Keratinocyte (primary cell): ENCODE measurements around the gene WDR46. TPM values are rescaled to one million over a fixed set of nuclear protein-coding genes. Genes with fewer than 3 reads are reported as not detected.
A peak's percentile ranks its signal among the peaks of the same experiment; 100 is the strongest.
"Not testable (repeated sequence)": the region's sequence is repeated elsewhere in the genome, so short reads cannot be mapped to it uniquely, and the experiment has no call there.

Experiments
- DNase-seq: peaks from one replicate; pipeline ENCODE4 v3.0.0-alpha.2; 2011; ENCODE audit warnings: low read depth, missing footprints, low spot score
- FAIRE-seq: peaks from 2 replicates; lab custom pipeline; 2011; peaks lifted over from hg19 to GRCh38; lab: Jason Lieb, UNC
- H2AFZ ChIP-seq: 2 replicates; pipeline ENCODE4 v1.6.0; 2012; ENCODE audit warnings: low read length, control low read depth, inconsistent platforms; ENCODE audit not compliant: control insufficient read depth
- H3K27ac ChIP-seq: 2 replicates; pipeline ENCODE4 v1.5.1; 2011; ENCODE audit warnings: low read length; ENCODE audit not compliant: control insufficient read depth, insufficient read depth
- H3K27me3 ChIP-seq: 3 replicates; pipeline ENCODE4 v1.6.0; 2011; ENCODE audit warnings: low read length; ENCODE audit not compliant: control insufficient read depth, insufficient read depth; ENCODE audit errors: extremely low read depth
- H3K36me3 ChIP-seq, 2 experiments: 2 replicates in 1 of 2; 3 replicates in 1 of 2; pipeline ENCODE4 v1.5.1; 2011; ENCODE audit warnings: low read length in 2 of 2, mild to moderate bottlenecking in 1 of 2; ENCODE audit not compliant: control insufficient read depth in 2 of 2, insufficient read depth in 2 of 2; ENCODE audit errors: extremely low read depth in 1 of 2
- H3K4me1 ChIP-seq: 3 replicates; pipeline ENCODE4 v1.5.1; 2011; ENCODE audit warnings: low read length; ENCODE audit not compliant: control insufficient read depth, insufficient read depth; ENCODE audit errors: extremely low read depth
- H3K4me2 ChIP-seq: 3 replicates; pipeline ENCODE4 v1.6.0; 2011; ENCODE audit warnings: low read depth, low read length; ENCODE audit not compliant: control insufficient read depth, insufficient read depth; ENCODE audit errors: extremely low read depth
- H3K4me3 ChIP-seq, 3 experiments: fragments of 200-600 bp in 1 of 3; sonication (generic) in 1 of 3; 2 replicates in 2 of 3; 3 replicates in 1 of 3; pipeline ENCODE4 v1.5.1; 2011 to 2016; ENCODE audit warnings: low read length in 3 of 3, mild to moderate bottlenecking in 3 of 3, control low read depth in 2 of 3, inconsistent platforms in 1 of 3, low read depth in 1 of 3, mixed read lengths in 1 of 3, mixed run types in 1 of 3, moderate library complexity in 1 of 3; ENCODE audit not compliant: control insufficient read depth in 2 of 3, insufficient read depth in 2 of 3; ENCODE audit errors: extremely low read depth in 1 of 3
- H3K79me2 ChIP-seq: 2 replicates; pipeline ENCODE4 v1.6.0; 2012; ENCODE audit warnings: low read length; ENCODE audit not compliant: control insufficient read depth, insufficient read depth
- H3K9ac ChIP-seq: 3 replicates; pipeline ENCODE4 v1.6.0; 2011; ENCODE audit warnings: low read length; ENCODE audit not compliant: control insufficient read depth, insufficient read depth; ENCODE audit errors: extremely low read depth
- H3K9me1 ChIP-seq: 3 replicates; pipeline ENCODE4 v1.6.0; 2011; ENCODE audit warnings: low read length; ENCODE audit not compliant: control insufficient read depth, insufficient read depth; ENCODE audit errors: extremely low read depth
- H3K9me3 ChIP-seq: 2 replicates; pipeline ENCODE4 v1.5.1; 2012; ENCODE audit warnings: low read depth, low read length; ENCODE audit not compliant: control insufficient read depth
- H4K20me1 ChIP-seq: 3 replicates; pipeline ENCODE4 v1.6.0; 2011; ENCODE audit warnings: low read length; ENCODE audit not compliant: control insufficient read depth, insufficient read depth; ENCODE audit errors: extremely low read depth
- EZH2 ChIP-seq: IDR thresholded peaks from one replicate; pipeline ENCODE4 v1.6.1; 2012; ENCODE audit warnings: inconsistent platforms, mild to moderate bottlenecking, low read length, moderate library complexity
- dilution Hi-C: fragments of 300-500 bp; cut with MboI; formaldehyde crosslinking; loops from one replicate; pipeline ENCODE4 v1.7.0; 2020; ENCODE audit warnings: low sequenced_read_pairs; ENCODE audit not compliant: extremely low pct_ligation_motif_present
- polyA plus RNA-seq, 5 experiments: library from polyadenylated mRNA; depleted of rRNA in 3 of 5; stranded (reverse) in 3 of 5; stranded (forward) in 1 of 5; unstranded in 1 of 5; fragments of >200 nt; gene quantifications; 1 replicate in 1 of 5; 2 replicates in 3 of 5; 3 replicates in 1 of 5; pipeline versions ENCODE4 v1.2.1 to v1.2.3, GENCODE V29; 2011 to 2012; ENCODE audit warnings: missing spikeins in 2 of 5, low read depth in 1 of 5, low replicate concordance in 1 of 5
- TF ChIP-seq, protein P1 (sequence below), 3 experiments: IDR thresholded peaks in 1 of 3; conservative IDR thresholded peaks in 1 of 3; optimal IDR thresholded peaks in 1 of 3; 2 replicates in 2 of 3; 3 replicates in 1 of 3; pipeline versions ENCODE3 to v1.5.1; 2011; ENCODE audit warnings: low read length in 3 of 3, mild to moderate bottlenecking in 3 of 3, moderate library complexity in 2 of 3, control low read depth in 1 of 3, inconsistent platforms in 1 of 3; ENCODE audit not compliant: insufficient read depth in 2 of 3; ENCODE audit errors: extremely low read depth in 1 of 3

Gene WDR46
- polyA plus RNA-seq, 1 donor (not counting 4 experiments of a cell fraction or from before 2014, with no cell fraction given) = 43.0 TPM

DNA sequence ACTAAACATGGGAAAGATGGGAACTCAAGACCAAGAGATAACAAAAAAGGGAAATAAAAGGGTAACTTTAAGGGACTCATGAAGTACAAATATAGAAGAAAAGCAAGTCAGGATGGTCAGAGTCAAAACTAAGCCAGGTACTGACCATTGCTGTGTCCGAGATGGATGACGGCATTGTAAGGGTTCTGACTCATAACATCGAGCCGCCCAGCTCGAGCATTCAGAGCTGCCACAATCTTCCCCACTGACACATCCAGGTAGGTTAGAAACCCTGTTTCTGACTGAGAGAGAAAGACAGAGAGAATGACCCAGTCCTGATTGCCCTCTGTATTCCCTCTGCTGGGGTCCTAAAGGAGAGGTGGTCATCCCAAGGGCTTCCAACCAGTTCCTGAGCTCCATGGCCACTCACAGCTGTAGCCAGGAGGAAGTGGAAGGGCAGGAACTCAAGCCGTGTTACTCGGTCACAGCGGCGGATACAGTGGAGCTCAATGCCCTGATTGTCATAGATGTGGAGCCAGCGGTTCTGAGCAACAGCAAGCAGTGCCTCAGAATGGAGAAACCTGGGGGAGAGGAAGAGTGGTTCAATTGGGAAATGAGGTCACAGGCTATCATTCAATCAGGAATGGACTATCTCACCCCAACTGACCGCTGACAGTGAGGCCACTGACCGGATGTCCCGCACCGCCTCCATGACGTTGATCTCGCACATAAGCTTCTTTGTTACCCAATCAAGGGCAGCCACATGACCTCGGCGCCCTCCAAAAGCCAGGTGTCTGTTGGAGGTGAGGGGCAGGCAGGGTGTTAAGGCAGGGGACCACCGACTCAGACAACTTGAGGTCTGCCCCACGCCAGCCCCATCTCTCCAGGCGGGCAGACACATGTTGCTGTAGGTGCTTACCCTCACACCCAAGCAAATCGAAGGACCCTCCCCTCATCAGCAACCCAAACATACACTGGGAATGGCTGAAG lies 1.8 kb downstream of the WDR46 start:
- no peaks in the 10 kb centered on the region for H3K9me1 ChIP-seq
- dilution Hi-C loops = no loop called here
- peaks cover 48% of the 10 kb centered on the region for H3K79me2 ChIP-seq
- H3K36me3 ChIP-seq = peaks cover 32 to 51% of the 10 kb centered on the region in 2 experiments
- DNase-seq (no peak), FAIRE-seq (no peak)
- no peak overlapping the region for H3K9ac ChIP-seq
- TF ChIP-seq EZH2 = no peak
- TF ChIP-seq, protein P1, sequence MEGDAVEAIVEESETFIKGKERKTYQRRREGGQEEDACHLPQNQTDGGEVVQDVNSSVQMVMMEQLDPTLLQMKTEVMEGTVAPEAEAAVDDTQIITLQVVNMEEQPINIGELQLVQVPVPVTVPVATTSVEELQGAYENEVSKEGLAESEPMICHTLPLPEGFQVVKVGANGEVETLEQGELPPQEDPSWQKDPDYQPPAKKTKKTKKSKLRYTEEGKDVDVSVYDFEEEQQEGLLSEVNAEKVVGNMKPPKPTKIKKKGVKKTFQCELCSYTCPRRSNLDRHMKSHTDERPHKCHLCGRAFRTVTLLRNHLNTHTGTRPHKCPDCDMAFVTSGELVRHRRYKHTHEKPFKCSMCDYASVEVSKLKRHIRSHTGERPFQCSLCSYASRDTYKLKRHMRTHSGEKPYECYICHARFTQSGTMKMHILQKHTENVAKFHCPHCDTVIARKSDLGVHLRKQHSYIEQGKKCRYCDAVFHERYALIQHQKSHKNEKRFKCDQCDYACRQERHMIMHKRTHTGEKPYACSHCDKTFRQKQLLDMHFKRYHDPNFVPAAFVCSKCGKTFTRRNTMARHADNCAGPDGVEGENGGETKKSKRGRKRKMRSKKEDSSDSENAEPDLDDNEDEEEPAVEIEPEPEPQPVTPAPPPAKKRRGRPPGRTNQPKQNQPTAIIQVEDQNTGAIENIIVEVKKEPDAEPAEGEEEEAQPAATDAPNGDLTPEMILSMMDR (optimal IDR thresholded peaks at IDR 0.05 in 1 of 3, IDR thresholded peaks at IDR 0.05 in 1 of 3, conservative IDR thresholded peaks at IDR 0.05 in 1 of 3; ENCODE audit: extremely low read depth in 1 of 3, insufficient read depth in 2 of 3, low read length in 3 of 3) = no peak
- H3K4me1 ChIP-seq = peaks cover 20% of the 10 kb centered on the region
- H3K4me2 ChIP-seq = peak overlapping the region; percentile 99
- no peak overlapping the region for H3K27ac ChIP-seq
- no peaks in the 10 kb centered on the region for H4K20me1 ChIP-seq
- no peak overlapping the region for H2AFZ ChIP-seq
- no peak overlapping the region for H3K4me3 ChIP-seq
- H3K27me3 ChIP-seq = no peaks in the 10 kb centered on the region
- no peaks in the 10 kb centered on the region for H3K9me3 ChIP-seq

DNA sequence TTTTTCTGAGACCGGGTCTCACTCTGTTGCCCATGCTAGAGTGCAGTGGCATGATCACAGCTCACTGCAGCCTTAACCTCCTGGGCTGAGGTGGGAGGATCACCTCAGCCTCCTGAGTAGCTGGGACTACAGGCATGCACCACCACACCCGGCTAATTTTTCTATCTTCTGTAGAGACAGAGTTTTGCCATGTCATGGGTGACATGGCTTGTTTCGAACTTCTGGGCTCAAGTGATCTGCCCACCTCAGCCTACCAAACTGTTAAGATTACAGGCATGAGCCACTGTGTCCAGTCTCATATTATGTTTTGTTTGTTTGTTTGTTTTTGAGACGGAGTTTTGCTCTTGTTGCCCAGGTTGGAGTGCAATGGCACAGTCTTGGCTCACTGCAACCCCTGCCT lies 3.8 kb downstream of the WDR46 start:
- DNase-seq, H2AFZ ChIP-seq, H3K9ac ChIP-seq, H4K20me1 ChIP-seq, H3K4me3 ChIP-seq, dilution Hi-C loops, FAIRE-seq, H3K4me2 ChIP-seq, H3K9me3 ChIP-seq, H3K27ac ChIP-seq, H3K9me1 ChIP-seq, H3K27me3 ChIP-seq: not testable (repeated sequence)
- Histone ChIP-seq H3K4me1 (peaks cover 11% of the 10 kb centered on the region), H3K36me3 (peaks cover 36 to 42% of the 10 kb centered on the region in 2 experiments), H3K79me2 (peaks cover 34% of the 10 kb centered on the region)
